Testis (tissue), 2 donors: ENCODE data around the gene MYLK.

Experiments used
- CTCF ChIP-seq, 3 experiments: fragments of 450-650 bp in 2 of 3; fragments of 200-600 bp in 1 of 3; sonication (generic) in 1 of 3; IDR thresholded peaks; one replicate each; pipeline ENCODE4 v1.5.1; 2016 to 2019; ENCODE audit warnings: antibody characterized with exemption in 3 of 3, mild to moderate bottlenecking in 2 of 3, moderate library complexity in 1 of 3
- POLR2A ChIP-seq: fragments of 450-650 bp; IDR thresholded peaks from one replicate; pipeline ENCODE4 v1.6.1; 2017; ENCODE audit warnings: antibody characterized with exemption, mild to moderate bottlenecking, moderate library complexity

- TF ChIP-seq CTCF (IDR thresholded peaks at IDR 0.05) (no peak), POLR2A (no peak)
These were observed 204.3 kb downstream of the MYLK start for GRCh38 chr3:123679712-123680386.
